Measurements from ENCODE around the gene ATPAF2. TPM values are rescaled to one million over a fixed set of nuclear protein-coding genes. Genes with fewer than 3 reads are reported as not detected.

Gene ATPAF2
- total RNA-seq, 2 donors from 2014 or later = 11.8 to 19.0 TPM

DNA sequence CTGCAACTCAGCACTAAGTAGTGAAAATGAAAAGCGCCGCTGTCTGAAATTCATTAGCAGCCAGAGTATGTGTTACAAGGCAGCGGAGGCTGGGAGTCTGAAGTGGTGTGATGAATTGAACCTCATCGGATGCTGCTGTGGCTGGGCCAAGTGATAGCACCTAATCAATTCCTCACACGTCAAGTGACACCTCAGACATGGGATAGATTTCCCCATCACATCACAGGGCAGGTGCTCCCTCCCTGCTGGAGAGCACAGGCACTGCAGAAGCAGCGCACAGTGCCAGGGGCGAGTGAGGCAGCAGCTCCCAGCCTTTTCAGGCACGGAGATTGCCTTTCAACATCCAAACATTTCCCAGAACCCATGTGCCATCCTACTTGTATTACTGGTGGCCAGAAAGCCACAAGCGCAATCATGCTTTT, 34.1 kb downstream of the ATPAF2 start:
- Histone ChIP-seq H3K36me3 (no peaks in the 10 kb centered on the region), H3K4me3 (no peak overlapping the region), H3K4me1 (ENCODE audit: control insufficient read depth in 1 of 2, low read depth in 2 of 2) (no peaks in the 10 kb centered on the region), H3K27me3 (replicated peaks; ENCODE audit: insufficient read depth) (no peaks in the 10 kb centered on the region), H3K27ac (no peak overlapping the region), H3K9me3 (no peaks in the 10 kb centered on the region)
- TF ChIP-seq, protein P1, sequence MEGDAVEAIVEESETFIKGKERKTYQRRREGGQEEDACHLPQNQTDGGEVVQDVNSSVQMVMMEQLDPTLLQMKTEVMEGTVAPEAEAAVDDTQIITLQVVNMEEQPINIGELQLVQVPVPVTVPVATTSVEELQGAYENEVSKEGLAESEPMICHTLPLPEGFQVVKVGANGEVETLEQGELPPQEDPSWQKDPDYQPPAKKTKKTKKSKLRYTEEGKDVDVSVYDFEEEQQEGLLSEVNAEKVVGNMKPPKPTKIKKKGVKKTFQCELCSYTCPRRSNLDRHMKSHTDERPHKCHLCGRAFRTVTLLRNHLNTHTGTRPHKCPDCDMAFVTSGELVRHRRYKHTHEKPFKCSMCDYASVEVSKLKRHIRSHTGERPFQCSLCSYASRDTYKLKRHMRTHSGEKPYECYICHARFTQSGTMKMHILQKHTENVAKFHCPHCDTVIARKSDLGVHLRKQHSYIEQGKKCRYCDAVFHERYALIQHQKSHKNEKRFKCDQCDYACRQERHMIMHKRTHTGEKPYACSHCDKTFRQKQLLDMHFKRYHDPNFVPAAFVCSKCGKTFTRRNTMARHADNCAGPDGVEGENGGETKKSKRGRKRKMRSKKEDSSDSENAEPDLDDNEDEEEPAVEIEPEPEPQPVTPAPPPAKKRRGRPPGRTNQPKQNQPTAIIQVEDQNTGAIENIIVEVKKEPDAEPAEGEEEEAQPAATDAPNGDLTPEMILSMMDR (IDR thresholded peaks at IDR 0.05) = peak; percentile 8
- ATAC-seq (ENCODE audit: insufficient number of reproducible peaks, low FRiP score, low read depth) = no peak
- DNase-seq (ENCODE audit: low spot score) = no peak

DNA sequence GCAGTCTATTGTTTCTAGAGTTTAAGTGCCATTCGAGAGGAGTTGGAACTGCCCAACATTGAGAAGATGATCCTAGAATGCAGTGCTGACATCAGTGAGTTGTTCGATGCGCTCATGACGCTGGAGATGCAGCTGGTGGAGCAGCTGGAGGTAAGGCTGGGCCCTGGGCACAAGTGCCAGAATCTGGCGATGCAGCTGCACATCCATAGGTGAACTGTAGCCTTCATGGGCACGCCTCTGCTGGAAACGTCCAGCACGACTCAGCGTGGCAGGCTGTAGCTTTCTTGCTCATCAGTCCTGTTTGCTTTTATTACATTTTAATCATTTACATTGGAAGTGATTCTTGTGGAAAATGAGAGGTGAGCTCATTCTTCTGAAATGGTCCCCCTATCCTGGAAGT, 34.6 kb downstream of the ATPAF2 start:
- H3K9me3 ChIP-seq = no peaks in the 10 kb centered on the region
- no peaks in the 10 kb centered on the region for H3K4me1 ChIP-seq (ENCODE audit: control insufficient read depth in 1 of 2, low read depth in 2 of 2)
- TF ChIP-seq, protein P1 (IDR thresholded peaks at IDR 0.05) = no peak
- H3K27ac ChIP-seq = no peak overlapping the region
- DNase-seq (ENCODE audit: low spot score) (no peak), ATAC-seq (ENCODE audit: insufficient number of reproducible peaks, low FRiP score, low read depth) (no peak)
- no peaks in the 10 kb centered on the region for H3K27me3 ChIP-seq (replicated peaks; ENCODE audit: insufficient read depth)
- H3K36me3 ChIP-seq = no peaks in the 10 kb centered on the region
- no peak overlapping the region for H3K4me3 ChIP-seq

DNA sequence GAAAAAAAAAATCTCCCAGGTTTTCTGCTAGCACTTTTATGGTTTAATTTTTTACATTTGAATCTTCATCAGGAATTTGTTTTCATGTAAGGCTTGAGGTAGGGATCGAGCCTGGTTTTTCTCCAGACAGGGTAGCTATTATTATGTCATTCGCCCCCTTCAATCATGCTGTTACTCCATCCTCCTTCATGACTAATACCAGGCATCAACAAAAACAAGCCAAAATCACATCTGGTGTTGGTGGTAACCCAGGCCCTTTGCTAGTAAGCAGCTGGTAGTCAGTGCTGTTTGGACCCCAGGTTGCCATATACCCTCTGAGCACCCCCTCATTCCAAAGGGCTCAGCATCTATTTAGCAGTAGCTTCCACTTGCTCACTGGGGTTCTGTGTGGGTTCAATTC, 36.8 kb downstream of the ATPAF2 start:
- Histone ChIP-seq H3K9me3 (no peaks in the 10 kb centered on the region), H3K4me1 (ENCODE audit: control insufficient read depth in 1 of 2, low read depth in 2 of 2) (no peaks in the 10 kb centered on the region), H3K36me3 (no peaks in the 10 kb centered on the region), H3K27ac (no peak overlapping the region), H3K4me3 (no peak overlapping the region), H3K27me3 (replicated peaks; ENCODE audit: insufficient read depth) (no peaks in the 10 kb centered on the region)
- TF ChIP-seq, protein P1 (IDR thresholded peaks at IDR 0.05) = no peak
- DNase-seq (ENCODE audit: low spot score) (no peak), ATAC-seq (ENCODE audit: insufficient number of reproducible peaks, low FRiP score, low read depth) (no peak)

DNA sequence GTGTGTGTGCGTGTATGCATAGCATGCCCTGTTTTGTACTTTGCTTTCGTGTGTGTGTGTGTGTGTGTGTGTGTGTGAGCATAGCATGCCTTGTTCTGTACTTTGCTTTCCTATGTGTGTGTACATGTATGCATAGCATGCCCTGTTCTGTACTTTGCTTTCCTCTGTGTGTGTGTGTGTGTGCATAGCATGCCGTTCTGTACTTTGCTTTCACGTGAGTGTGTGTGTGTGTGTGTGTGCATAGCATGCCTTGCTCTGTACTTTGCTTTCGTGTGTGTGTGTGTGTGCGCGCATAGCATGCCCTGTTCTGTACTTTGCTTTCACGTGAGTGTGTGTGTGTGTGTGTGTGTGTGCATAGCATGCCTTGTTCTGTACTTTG, 38.9 kb downstream of the ATPAF2 start:
- TF ChIP-seq, protein P1 (IDR thresholded peaks at IDR 0.05) = no peak
- Histone ChIP-seq H3K27me3 (replicated peaks; ENCODE audit: insufficient read depth) (no peaks in the 10 kb centered on the region), H3K4me3 (no peak overlapping the region), H3K4me1 (ENCODE audit: control insufficient read depth in 1 of 2, low read depth in 2 of 2) (no peaks in the 10 kb centered on the region), H3K36me3 (no peaks in the 10 kb centered on the region), H3K27ac (no peak overlapping the region), H3K9me3 (no peaks in the 10 kb centered on the region)
- no peak for ATAC-seq (ENCODE audit: insufficient number of reproducible peaks, low FRiP score, low read depth)
- DNase-seq (ENCODE audit: low spot score) = no peak

DNA sequence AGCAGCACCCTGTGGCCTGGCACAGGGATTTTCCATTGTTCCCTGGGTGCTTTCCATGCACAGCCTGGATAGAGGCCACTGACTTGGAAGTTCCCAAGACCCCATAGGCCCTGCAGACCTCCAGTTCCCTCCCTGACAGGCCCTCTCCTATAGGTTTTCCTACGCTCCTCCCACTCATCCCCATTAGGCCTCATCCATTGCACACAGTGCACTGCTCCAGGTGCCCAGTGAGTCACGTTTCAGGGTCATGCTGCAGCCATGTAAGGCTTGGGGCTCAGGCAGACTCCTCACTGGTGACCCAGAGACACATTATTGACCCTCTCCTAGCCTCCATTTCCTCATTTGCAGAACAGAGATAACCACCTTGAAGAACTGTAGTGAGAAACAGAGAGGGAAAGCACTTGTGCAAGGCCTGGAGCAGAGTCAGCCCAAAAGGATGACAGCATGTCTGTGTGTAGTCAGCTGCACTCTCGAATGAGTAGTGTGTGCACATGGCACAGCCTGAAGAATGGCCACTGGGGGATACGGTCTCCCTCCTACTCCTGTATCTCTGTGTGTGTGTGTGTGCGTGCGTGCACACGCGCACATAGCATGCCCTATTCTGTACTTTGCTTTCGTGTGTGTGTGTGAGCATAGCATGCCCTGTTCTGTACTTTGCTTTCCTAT, 39.5 kb downstream of the ATPAF2 start:
- TF ChIP-seq, protein P1 (IDR thresholded peaks at IDR 0.05) = no peak
- Histone ChIP-seq H3K27me3 (replicated peaks; ENCODE audit: insufficient read depth) (no peaks in the 10 kb centered on the region), H3K36me3 (no peaks in the 10 kb centered on the region), H3K9me3 (no peaks in the 10 kb centered on the region), H3K4me3 (no peak overlapping the region), H3K27ac (no peak overlapping the region), H3K4me1 (ENCODE audit: control insufficient read depth in 1 of 2, low read depth in 2 of 2) (no peaks in the 10 kb centered on the region)
- no peak for DNase-seq (ENCODE audit: low spot score)
- no peak for ATAC-seq (ENCODE audit: insufficient number of reproducible peaks, low FRiP score, low read depth)

Measured in thoracic aorta (tissue), 2 donors.